Forelimb muscle (tissue), 1 donor: ENCODE data around the gene STOX1. TPM values are rescaled to one million over a fixed set of nuclear protein-coding genes. Genes with fewer than 3 reads are reported as not detected.
"Not testable (repeated sequence)": the region's sequence is repeated elsewhere in the genome, so short reads cannot be mapped to it uniquely, and the experiment has no call there.

Experiments
- DNase-seq: peaks from one replicate; pipeline ENCODE4 v3.0.0-alpha.2; 2013; ENCODE audit warnings: low read depth
- polyA plus RNA-seq: library from polyadenylated mRNA; unstranded; fragments of 120-200 nt; gene quantifications from one replicate; pipeline ENCODE4 v1.2.1, GENCODE V29; 2013; ENCODE audit not compliant: insufficient read length

Gene STOX1
- polyA plus RNA-seq: 2.5 TPM

- DNase-seq: peak; percentile 16
These were observed at the start of gene STOX1 for GRCh38 chr10:68826764-68827591. STOX1 (plus strand) TSS chr10:68827531; CDS start chr10:68827624, 93 bp downstream.

GRCh38 chr10:68781613-68782574 is 45.4 kb upstream of the STOX1 start:
- no peak for DNase-seq

GRCh38 chr10:68784476-68784875 is 42.9 kb upstream of the STOX1 start:
- no peak for DNase-seq

- DNase-seq: no peak
These were observed 39.5 kb upstream of the STOX1 start for GRCh38 chr10:68787813-68788212.

- no peak for DNase-seq
These were observed 36.9 kb upstream of the STOX1 start for GRCh38 chr10:68790476-68790875.

- no peak for DNase-seq
These were observed 35.2 kb upstream of the STOX1 start for GRCh38 chr10:68792115-68792514.

GRCh38 chr10:68795886-68796532 is 31.3 kb upstream of the STOX1 start:
- no peak for DNase-seq

- DNase-seq: no peak
These were observed 30.7 kb upstream of the STOX1 start for GRCh38 chr10:68796605-68797004.

- no peak for DNase-seq
These were observed 27.1 kb upstream of the STOX1 start for GRCh38 chr10:68800211-68800610.

- DNase-seq: no peak
These were observed 22.6 kb upstream of the STOX1 start for GRCh38 chr10:68804692-68805091.

GRCh38 chr10:68810830-68811229 is 16.5 kb upstream of the STOX1 start:
- not testable (repeated sequence) for DNase-seq

GRCh38 chr10:68811314-68812009 is 15.9 kb upstream of the STOX1 start:
- DNase-seq: no peak

- DNase-seq: no peak
These were observed 14.9 kb upstream of the STOX1 start for GRCh38 chr10:68812420-68812819.

- no peak for DNase-seq
These were observed 13.8 kb upstream of the STOX1 start for GRCh38 chr10:68813559-68813958.

GRCh38 chr10:68816796-68817412 is 10.4 kb upstream of the STOX1 start:
- DNase-seq: no peak

GRCh38 chr10:68820359-68820758 is 7.0 kb upstream of the STOX1 start:
- not testable (repeated sequence) for DNase-seq

GRCh38 chr10:68822626-68823025 is 4.7 kb upstream of the STOX1 start:
- DNase-seq: not testable (repeated sequence)

GRCh38 chr10:68827592-68827959 is 245 bp downstream of the STOX1 start:
- DNase-seq: not testable (repeated sequence)

GRCh38 chr10:68828083-68828601 is 811 bp downstream of the STOX1 start:
- not testable (repeated sequence) for DNase-seq

- DNase-seq: no peak
These were observed 1.5 kb downstream of the STOX1 start for GRCh38 chr10:68828833-68829232.

- no peak for DNase-seq
These were observed 2.2 kb downstream of the STOX1 start for GRCh38 chr10:68829521-68829920.
